Breast epithelium (tissue), 4 donors: ENCODE results near the gene SERPINA3. TPM values are rescaled to one million over a fixed set of nuclear protein-coding genes. Genes with fewer than 3 reads are reported as not detected.

ENCODE experiments used
- DNase-seq, 2 donors: peaks; one replicate each; pipeline ENCODE4 v3.0.0-alpha.2; 2019; ENCODE audit warnings: low spot score in 2 of 2
- H3K27ac ChIP-seq, 2 donors: fragments of 200-600 bp; sonication (generic) in 1 of 2; one replicate each; pipeline ENCODE4 v1.5.1; 2016 to 2019; ENCODE audit warnings: mild to moderate bottlenecking in 1 of 2
- H3K27me3 ChIP-seq, 2 donors: fragments of 200-600 bp; sonication (generic) in 1 of 2; one replicate each; pipeline versions ENCODE4 v1.5.1 to v1.6.0; 2017 to 2019; ENCODE audit warnings: control low read depth in 1 of 2, mild to moderate bottlenecking in 1 of 2
- H3K36me3 ChIP-seq: fragments of 200-600 bp; one replicate; pipeline ENCODE4 v1.5.1; 2019
- H3K4me1 ChIP-seq, 2 donors: fragments of 200-600 bp; sonication (generic); one replicate each; pipeline ENCODE4 v1.5.1; 2016 to 2019; ENCODE audit warnings: control low read depth in 1 of 2
- H3K4me3 ChIP-seq, 3 donors: fragments of 200-600 bp; sonication (generic); 1 replicate in 2 of 3; 2 replicates in 1 of 3; pipeline ENCODE4 v1.5.1; 2016 to 2019; ENCODE audit warnings: mild to moderate bottlenecking in 3 of 3, moderate library complexity in 2 of 3
- H3K9me3 ChIP-seq, 2 donors: fragments of 200-600 bp; sonication (generic) in 1 of 2; one replicate each; pipeline ENCODE4 v1.5.1; 2016 to 2019; ENCODE audit warnings: control low read depth in 1 of 2
- POLR2A ChIP-seq: fragments of 450-650 bp; IDR thresholded peaks from one replicate; pipeline ENCODE4 v1.6.1; 2016; ENCODE audit warnings: antibody characterized with exemption, mild to moderate bottlenecking, moderate library complexity
- POLR2AphosphoS5 ChIP-seq, 3 donors: sonication (generic); formaldehyde crosslinking; IDR thresholded peaks; one replicate each; pipeline ENCODE4 v1.6.1; 2017; ENCODE audit warnings: antibody characterized with exemption in 3 of 3
- intact Hi-C: fragments of 100-400 bp; cut with DNase I; formaldehyde crosslinking; loops from one replicate; pipeline ENCODE4 v1.15.1; 2023; ENCODE audit warnings: low total_unique reads
- total RNA-seq, 3 donors: library from RNA; depleted of rRNA; stranded (reverse); fragments of >200 nt; gene quantifications; one replicate each; pipeline ENCODE4 v1.1.0, GENCODE V29; 2016
- TF ChIP-seq, protein P1 (sequence below), 3 donors: fragments of 450-650 bp; IDR thresholded peaks; one replicate each; pipeline ENCODE4 v1.5.1; 2016 to 2017; ENCODE audit warnings: antibody characterized with exemption in 3 of 3, mild to moderate bottlenecking in 3 of 3, moderate library complexity in 3 of 3

Gene SERPINA3
- total RNA-seq, 3 donors from 2014 or later, result 88.7 to 1,840 (median 1,497) TPM

GRCh38 chr14:94615254-94615653 is 3.1 kb downstream of the SERPINA3 start:
- H3K27me3 ChIP-seq, result no peaks in the 10 kb centered on the region
- no peaks in the 10 kb centered on the region for H3K4me1 ChIP-seq
- H3K36me3 ChIP-seq, result no peaks in the 10 kb centered on the region
- DNase-seq, result no peak
- no peak overlapping the region for H3K27ac ChIP-seq
- TF ChIP-seq POLR2AphosphoS5 (IDR thresholded peaks at IDR 0.05), result no peak
- TF ChIP-seq, protein P1, sequence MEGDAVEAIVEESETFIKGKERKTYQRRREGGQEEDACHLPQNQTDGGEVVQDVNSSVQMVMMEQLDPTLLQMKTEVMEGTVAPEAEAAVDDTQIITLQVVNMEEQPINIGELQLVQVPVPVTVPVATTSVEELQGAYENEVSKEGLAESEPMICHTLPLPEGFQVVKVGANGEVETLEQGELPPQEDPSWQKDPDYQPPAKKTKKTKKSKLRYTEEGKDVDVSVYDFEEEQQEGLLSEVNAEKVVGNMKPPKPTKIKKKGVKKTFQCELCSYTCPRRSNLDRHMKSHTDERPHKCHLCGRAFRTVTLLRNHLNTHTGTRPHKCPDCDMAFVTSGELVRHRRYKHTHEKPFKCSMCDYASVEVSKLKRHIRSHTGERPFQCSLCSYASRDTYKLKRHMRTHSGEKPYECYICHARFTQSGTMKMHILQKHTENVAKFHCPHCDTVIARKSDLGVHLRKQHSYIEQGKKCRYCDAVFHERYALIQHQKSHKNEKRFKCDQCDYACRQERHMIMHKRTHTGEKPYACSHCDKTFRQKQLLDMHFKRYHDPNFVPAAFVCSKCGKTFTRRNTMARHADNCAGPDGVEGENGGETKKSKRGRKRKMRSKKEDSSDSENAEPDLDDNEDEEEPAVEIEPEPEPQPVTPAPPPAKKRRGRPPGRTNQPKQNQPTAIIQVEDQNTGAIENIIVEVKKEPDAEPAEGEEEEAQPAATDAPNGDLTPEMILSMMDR (IDR thresholded peaks at IDR 0.05), result no peak
- no peak for TF ChIP-seq POLR2A
- intact Hi-C loops, result no loop called here
- H3K4me3 ChIP-seq, result peak overlapping the region in 2 of 3 donors; percentile 49 to 64
- peaks cover 24 to 26% of the 10 kb centered on the region in 2 donors for H3K9me3 ChIP-seq

- TF ChIP-seq POLR2AphosphoS5 (IDR thresholded peaks at IDR 0.05) (no peak), POLR2A (no peak)
- TF ChIP-seq, protein P1 (IDR thresholded peaks at IDR 0.05), result no peak
- Histone ChIP-seq H3K27ac (peak overlapping the region in 1 of 2 donors; percentile 10), H3K36me3 (no peaks in the 10 kb centered on the region), H3K4me3 (peak overlapping the region in 2 of 3 donors; percentile 49 to 64), H3K27me3 (no peaks in the 10 kb centered on the region), H3K4me1 (no peaks in the 10 kb centered on the region), H3K9me3 (peaks cover 24 to 26% of the 10 kb centered on the region in 2 donors)
- intact Hi-C loops, result no loop called here
- no peak for DNase-seq
Measured at GRCh38 chr14:94615823-94616570, 3.8 kb downstream of the SERPINA3 start.

DNA sequence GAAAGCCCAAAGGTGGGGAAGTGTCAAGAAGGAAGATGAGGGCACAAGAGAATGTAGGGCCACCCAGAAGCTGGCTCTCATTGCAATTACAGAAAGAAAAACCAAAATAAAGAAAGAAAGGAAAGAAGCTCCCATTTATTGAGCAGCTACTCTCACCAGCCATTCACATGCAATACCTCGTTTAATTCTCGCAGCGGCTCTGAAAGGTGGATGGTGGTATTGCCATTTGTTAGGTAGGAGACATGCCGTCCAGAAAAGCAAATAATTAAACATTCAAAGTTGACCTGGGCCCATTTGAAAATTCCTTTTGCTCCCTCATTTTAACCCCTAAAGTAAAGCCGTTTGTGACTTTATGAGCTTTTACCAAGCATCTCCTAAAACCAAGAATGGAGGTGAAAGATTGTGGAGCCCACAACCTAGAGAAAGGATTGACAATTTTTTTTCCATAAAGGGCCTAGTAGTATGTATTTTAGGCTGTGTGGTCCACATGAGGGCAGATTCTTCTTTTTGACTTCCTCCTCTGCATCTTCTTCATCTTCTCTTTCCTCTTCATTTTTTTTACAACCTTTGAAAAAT is 5.3 kb downstream of the SERPINA3 start:
- Histone ChIP-seq H3K4me1 (no peaks in the 10 kb centered on the region), H3K27me3 (no peaks in the 10 kb centered on the region), H3K27ac (no peak overlapping the region), H3K4me3 (peak overlapping the region in 1 of 3 donors; percentile 64), H3K36me3 (no peaks in the 10 kb centered on the region), H3K9me3 (peaks cover 24 to 26% of the 10 kb centered on the region in 2 donors)
- intact Hi-C loops, result no loop called here
- TF ChIP-seq, protein P1 (IDR thresholded peaks at IDR 0.05), result no peak
- no peak for TF ChIP-seq POLR2A
- TF ChIP-seq POLR2AphosphoS5 (IDR thresholded peaks at IDR 0.05), result no peak
- DNase-seq, result no peak

DNA sequence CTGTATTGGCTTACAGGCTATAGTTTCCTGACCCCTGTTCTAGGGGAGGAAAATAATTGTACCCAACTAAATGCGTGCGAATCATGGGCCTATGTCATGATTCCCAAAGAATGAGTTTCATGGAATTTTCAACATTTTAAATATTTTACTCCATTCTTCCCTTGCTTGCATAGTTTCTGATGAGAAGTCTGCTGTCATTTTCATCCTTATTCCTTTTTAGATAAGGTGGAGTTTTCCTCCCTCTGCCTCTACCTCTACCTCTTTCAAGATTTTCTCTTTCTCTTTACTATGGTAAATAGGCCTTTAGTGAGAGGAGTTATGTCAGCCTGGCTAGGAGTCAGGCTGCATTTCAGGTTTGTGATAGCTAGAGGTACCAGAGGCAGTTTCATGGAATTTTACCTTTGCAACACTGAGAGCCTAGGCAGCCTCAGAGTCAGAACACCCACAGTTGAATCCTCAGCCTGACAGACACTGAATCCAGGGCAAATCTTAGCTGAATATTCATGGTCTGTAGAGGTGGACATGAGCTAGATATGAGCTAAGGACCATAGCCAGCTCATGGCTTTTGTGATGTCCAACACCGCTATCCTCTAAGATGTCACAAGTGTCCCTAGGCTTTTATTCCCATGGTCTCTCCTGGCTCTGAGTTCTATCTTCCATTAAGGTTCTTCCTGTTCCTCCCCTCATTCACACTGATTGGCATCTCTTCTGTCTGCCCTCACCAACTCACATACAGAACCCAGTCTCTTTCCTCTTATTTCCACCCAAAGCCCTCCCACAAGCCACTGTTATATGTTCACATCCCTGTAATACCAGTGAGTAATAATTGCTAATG is 6.0 kb downstream of the SERPINA3 start:
- Histone ChIP-seq H3K4me1 (no peaks in the 10 kb centered on the region), H3K27ac (no peak overlapping the region), H3K4me3 (peak overlapping the region in 1 of 3 donors; percentile 64), H3K36me3 (no peaks in the 10 kb centered on the region), H3K9me3 (peaks cover 24 to 26% of the 10 kb centered on the region in 2 donors), H3K27me3 (no peaks in the 10 kb centered on the region)
- DNase-seq, result no peak
- intact Hi-C loops, result no loop called here
- no peak for TF ChIP-seq POLR2AphosphoS5 (IDR thresholded peaks at IDR 0.05)
- TF ChIP-seq, protein P1 (IDR thresholded peaks at IDR 0.05), result no peak
